SKM-1 treated with dmso at 0.1 percent for 144 hours (cell line): ENCODE data around the gene MICAL3.
"Not testable (repeated sequence)": the region's sequence is repeated elsewhere in the genome, so short reads cannot be mapped to it uniquely, and the experiment has no call there.

Source experiments
- DNase-seq: peaks from one replicate; lab custom pipeline; 2025; ENCODE audit not compliant: unreplicated experiment; lab: John Stamatoyannopoulos, UW

Gene MICAL3

DNA sequence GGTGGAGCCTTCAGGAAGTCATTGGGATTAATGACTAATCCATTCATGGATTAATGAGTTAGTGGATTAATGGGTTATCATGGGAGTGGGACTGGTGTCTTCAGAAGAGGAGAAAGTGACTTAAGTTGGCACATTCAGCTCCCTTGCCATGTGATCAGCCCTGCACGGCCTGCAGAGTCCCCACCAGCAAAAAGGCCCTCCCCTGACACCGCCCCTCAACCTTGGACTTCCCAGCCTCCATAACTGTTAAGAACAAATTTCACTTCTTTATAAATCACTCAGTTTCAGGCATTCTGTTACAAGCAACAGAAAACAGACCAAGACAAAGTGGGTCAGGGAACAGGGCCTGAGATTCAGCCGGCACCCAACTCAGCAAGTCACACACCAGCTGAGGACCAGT is 85.3 kb downstream of the MICAL3 start:
- no peak for DNase-seq

DNA sequence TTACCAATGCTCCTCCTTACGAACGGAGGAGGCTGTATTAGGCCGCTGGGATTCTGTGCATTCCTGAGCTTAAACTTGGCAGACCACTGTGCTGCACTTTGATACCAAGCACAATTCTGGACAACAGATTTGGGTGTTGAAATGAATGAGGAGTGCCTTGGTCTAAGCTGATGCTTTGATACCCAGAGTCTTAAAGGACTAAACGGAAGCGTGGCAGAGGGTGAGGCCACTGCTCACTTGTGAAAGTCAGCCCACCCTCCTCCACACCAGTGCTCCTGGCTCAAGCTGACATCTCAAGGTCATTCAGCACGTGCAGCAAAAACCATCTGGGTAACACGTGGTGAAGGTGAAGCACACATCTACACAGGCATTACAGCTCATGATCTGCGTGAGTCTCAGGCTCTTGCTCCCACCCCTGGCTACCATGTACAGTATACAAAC is 85.9 kb downstream of the MICAL3 start:
- DNase-seq: no peak

DNA sequence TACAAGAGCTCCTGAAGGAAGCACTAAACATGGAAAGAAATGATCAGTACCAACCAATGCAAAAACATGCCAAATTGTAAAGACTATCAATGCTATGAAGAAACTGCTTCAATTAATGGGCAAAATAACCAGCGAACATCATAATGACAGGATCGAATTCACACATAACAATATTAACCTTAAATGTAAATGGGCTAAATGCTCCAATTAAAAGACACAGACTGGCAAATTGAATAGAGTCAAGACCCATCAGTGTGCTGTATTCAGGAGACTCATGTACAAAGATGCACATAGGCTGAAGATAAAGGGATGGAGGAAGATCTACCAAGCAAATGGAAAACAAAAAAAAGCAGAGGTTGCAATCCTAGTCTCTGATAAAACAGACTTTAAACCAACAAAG is 91.9 kb downstream of the MICAL3 start:
- not testable (repeated sequence) for DNase-seq

DNA sequence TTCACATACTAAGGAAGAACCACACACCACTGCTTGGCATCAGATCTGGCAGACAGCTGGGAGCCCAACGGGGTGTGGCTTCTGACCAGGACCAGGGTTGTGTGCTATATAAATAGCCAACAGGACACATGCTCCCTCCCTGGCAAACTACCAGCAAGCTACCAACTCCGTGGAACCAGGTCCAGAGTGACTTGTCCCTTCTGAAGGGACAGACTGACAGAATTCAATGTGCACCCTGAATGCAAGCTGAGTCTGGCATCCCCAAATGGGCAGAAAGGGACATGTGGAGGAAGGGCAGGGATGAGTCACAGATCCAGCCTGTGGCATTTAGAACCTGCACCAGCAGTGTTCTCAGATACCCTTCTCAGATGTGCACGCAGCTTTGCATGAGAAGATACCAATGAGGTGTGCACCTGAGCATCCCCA is 92.9 kb downstream of the MICAL3 start:
- DNase-seq: no peak

DNA sequence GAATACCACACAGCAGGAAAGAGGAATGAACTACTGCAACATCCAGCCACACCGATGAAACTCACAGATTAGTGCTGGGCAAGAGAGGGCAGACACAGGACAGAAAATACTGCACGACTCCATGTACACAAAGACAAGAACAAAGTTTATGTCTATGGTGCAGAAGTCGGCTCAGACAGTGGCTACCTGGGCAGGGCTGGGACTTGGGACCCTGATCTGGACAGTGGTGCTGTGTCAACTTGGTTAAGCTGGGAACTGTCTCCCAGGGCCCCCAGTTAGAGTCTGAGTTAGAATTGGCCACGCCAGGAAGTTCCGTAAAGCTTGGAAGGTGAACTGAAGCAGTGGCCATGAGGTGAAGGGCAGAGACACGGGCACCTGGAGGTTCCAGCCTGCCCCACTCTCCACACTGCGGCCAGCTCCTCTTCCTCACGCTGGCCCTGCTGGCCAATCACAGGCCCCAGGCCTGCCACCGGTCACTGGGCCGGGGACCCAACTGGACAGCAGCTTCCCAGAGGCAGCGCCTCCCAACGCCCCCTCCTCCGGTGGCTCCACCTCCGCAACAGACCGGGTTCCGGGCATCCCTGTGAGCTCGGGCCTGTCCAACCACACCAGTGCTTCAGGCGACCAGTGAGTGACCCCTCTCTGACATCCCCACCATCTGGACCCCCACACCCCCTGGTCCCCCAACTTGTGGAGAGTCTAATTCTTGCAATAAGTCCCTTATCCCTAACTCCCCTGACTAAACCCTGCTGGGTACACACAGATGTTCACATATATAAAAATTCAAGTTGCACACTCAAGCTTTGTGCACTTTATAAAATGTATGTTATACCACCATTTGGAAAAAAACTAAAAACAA is 93.7 kb downstream of the MICAL3 start:
- no peak for DNase-seq

DNA sequence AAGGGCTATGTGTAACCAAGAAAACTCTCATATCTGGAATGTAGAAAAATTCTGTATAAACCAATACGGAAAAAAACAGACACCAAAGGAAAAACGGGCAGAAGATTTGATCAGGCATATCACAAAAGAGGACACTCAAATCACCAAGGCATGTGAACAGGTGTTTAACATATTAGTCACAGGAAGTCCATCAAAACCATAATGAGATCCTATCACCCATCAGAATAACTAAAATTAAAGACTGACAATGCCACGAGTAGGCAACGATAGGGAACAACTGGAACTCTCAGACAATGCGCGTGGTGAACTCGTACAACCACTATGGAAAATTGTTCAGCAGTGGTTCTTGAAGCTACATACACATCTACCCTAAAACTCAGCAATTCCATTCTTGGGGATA is 94.5 kb downstream of the MICAL3 start:
- no peak for DNase-seq

DNA sequence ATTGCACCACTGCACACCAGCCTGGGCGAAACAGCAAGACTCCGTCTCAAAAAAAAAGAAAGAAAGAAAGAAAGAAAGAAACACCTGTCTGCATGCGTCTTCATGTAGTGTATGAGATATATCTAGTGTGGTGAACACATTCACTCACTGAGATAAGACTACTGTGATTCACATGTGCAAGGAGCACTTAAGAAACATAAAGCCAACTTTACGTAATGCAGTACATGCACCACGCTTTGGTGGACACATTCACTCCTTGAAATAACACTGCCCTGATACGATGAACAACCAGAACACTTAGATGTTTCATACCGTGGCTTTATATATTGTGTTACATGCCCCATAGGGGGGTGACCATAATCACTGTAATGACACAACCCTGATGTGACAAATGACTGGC is 96.0 kb downstream of the MICAL3 start:
- no peak for DNase-seq

DNA sequence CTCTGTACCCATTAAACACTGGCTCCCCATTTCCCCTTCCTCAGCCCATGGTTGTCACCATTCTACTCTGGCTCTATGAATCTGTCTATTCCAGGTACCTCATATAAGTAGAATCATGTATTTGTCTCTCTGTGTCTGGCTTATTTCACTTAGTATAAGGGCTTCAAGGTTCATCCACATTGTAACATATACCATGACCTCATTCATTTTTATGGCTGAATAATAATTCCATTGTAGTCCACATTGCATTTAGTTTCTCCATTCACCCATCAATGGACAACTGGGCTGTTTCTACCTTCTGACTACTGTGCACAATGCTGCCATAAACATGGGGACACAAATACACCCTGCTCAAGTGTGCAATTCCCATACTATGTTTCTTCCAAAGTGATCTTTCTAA is 97.3 kb downstream of the MICAL3 start:
- no peak for DNase-seq

DNA sequence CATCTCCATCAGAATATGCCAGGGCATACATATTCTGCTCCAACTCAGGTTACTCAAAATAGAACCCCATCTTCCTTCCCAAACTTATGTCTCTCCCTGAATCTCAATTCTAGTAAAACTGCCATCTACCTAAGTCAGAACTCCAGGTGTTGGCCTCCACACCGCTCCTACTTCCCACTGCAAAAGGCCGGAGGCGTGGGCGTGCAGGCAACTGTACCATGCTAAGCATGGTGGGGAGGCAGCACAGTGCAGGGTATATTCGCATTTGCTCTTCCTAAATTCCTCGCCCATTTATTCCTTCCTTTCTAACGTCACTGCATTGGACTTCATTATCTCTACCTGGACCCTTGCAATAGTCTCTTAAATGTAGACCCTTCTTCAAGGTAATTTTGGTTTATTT is 97.8 kb downstream of the MICAL3 start:
- DNase-seq: no peak

DNA sequence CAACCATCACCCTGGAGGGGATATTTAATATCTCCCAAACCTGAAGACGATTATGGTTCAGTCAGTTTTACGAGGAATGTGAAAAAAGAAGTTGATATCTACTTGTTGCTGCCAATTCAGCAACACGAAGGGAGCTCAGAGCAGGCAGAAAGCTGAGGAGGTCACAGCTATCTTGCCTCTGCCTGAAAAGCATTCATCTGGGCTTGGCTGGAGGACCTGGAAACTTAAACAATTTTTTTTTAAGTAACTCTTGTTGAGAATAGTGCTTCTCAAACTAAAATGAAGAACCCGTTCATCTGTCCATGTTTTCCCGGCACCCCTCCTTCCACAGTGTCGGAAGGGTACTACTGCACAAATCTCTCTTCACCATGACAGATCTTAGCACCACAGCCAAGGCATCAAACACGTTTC is 98.9 kb downstream of the MICAL3 start:
- DNase-seq: no peak

DNA sequence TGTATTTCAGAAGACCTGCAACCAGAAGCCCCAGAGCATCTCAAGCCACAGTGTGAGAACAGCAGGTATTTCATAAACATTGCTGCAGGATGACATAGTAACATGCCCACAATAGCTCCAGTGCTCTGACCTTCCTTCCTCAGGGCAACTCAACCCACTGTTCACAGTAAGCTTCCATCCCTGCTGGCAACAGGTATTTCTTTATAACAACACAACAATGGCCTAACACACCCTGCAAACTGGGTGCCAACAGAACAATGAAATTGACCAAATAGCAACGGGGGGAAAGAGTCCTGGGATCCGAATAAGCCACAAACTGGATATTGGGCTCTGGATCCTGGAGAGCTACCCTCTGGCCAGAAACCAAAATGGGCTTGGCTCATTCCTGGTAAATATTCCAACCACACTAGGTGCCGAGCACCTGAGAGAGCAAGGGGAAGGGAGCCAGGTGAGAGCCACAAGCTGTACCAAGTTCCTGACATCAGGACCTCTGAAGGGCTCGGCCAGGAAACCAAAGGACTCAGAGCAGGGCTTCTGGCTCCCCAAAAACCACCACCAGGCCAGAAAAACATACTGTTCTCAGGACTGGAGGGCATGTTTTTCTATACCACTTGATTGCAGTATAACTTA is 99.5 kb downstream of the MICAL3 start:
- no peak for DNase-seq

DNA sequence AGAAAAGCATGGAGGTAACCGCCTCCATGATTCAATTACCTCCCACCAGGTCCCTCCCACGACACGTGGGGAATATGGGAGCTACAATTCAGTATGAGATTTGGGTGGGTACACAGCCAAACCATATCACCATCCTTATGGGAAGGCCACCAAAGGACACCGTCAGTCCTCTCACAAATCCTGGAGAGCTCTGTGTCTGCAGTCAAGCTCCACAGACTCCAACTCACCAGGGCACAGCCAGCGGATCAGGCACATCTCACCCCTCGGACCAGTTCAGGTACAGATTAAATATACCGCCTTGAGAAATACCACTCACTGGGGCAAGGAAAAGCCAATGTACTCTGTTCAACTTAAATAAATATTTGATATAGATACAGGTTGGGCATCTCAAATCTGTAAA is 100.3 kb downstream of the MICAL3 start:
- no peak for DNase-seq

DNA sequence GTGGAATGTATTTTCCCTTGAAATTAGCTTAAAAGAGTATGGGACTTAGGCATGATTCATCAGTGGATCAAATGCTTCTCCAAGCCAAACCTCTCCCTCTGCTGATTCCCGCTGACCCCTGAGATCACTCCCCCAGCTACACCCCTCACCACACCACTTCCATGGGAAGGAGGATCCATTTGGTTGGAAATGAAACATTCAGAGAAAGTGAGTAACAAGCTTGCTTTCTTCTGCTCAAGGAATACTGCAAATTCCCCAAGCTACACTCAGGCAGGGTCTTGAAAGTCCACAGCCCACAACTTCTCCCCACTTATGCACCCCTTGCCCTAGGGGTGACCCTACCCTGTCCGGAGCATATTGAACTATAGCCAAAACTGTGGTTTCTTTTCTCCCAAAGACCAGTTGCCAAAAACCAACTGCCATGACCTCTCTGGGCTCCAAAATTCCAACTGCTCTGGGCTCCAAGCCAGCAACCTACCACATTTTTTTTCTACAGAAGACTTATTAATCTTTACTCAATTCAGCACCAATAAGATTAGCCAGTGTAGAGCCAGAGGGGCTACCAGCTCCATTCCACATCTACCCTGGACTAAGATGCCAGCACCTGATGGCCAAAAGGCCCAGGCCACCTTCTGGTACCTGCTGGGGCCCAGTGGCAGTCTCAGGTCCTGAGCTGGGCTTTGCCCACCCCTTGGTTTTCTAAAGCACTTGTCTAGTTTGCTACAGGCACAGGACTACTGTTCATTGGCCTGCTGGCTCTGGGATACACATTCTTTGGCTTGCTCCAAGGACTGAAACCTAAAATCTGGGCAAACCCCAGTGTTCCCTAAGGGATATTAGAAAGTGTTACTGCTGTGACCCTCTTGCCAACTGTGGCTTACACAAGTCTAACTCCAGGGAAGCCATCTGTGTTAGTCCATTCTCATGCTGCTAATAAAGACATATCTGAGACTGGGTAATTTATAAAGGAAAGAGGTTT is 101.1 kb downstream of the MICAL3 start:
- DNase-seq: no peak

DNA sequence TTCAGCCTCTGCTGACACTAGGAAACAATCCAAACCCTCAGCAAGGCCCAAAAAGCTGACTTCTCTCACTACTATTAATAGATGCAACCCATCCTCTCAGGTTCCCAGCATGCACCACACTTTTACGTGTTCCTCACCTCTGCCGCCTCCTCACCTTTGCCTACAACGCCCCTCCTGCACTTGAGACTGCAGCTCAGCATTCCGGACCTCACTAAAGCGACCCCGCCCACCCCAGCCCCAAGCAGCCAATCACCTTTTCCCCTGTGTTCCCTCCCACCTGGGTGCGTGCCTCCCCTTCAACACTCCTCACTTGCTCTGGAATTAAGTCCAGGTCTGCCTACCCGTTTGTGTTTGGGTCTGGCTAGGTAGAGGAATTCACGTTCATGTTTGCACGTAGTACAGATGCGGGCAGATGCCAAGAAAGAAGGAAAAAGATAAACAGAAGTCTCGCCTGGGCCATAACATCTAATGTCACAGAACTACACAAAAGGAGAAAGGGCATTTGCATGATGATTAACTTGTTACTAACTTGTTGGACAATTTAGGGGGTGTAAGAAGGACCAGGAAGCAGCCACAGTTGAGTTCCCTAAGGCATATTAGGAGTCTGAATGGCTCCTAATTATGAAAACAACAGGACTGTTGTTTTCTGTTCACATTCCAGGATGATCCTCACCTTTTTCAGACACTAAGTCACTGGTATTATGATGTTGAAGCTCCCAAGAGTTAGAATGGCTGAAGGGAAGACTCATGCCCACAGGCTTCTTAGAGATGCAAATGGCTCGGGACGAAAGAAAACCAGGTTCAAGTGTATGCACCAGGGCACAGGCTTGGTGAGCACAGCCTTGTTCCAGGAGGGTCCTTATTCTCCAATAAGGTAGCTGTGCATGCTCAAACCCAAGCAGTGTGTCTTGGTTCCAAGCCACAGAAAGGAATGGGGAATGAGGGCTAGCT is 102.2 kb downstream of the MICAL3 start:
- DNase-seq: no peak

DNA sequence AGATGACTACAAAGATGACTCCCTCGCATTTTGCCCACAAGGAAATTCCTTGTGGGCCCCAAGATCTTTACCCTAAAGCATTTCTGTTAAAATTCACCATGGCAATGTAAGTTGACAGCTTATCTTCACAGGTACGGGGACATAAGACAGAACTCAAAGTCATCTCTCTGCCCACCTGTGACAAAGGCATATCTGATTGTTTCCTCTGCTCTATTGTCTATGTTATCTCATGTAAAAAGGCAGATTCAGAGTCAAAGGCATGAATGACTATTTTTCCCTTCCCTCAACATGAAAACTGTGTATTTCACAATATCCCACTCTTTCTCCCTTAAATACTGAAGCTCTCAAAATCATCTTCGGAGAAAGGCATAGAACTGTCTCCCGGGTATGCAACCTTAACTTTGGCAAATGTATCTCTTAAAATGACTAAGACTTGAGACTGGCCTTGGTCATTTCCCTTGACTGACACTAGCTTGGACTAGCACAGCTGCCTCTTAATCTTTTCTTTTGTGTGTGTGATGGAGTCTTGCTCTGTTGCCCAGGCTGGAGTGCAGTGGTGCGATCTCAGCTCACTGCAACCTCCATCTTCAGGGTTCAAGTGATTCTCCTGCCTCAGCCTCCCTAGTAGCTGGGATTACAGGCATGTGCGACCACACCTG is 103.2 kb downstream of the MICAL3 start:
- DNase-seq: no peak

DNA sequence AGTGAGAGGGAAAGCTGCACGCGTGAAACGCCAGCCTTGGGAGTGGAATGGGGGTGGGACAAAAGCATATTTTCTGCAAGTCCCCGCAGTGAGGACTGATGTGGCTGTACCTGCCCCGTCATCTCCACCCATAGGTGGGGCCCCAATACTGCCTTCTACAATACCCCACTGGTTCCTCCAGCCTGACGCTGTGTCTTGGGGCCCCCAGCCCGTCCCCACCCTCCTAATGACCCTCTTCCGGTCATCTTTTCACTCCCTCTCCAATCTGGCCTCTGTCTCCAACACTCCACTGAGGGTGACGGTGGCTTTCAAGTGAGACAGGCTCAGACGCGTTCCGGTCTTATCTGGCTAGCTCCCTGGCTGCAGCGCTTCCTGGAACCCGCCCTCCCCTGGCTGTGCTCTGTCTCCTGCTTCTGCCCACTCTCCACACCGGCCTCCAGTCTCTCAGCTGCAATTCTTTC is 104.2 kb downstream of the MICAL3 start:
- DNase-seq: no peak

DNA sequence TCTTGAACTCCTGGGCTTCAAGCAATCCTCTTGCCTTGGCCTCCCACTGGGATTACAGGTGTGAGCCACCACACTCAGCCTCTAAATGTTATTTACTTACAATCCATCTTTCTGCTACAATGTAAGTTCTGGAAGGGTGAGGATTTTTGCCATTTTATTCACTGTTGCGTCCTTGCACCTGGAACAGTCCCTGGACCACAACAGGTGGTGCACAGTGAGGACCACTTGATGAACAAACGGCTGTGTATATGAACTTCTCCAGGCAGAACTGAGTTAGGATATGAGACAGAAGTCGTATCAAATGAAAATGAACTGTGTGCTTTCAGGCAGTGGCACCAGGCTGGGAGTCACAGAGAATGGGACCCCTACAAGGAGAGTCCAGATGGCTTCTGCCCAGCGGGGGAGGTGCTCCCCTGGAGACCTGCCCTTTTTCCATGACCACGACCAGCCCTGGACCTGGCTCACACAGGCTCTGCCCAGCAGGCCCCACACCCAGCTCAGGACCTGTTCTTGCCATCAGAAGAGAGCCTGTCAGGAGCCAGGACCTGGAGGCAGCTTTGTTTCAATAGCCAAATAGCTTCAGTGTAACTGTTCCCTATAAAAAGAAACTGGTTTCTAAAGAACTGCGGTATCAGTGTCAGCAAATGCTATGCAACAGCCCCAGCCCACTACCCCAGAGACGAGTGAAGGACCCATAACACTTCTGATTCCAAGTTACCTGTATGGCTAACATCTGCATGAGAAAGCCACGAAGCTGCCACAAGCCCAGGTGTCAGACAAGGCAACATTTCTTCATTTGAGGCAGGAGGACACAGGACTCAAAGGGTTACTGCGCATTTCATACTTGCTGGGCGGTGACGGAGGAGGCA is 104.9 kb downstream of the MICAL3 start:
- DNase-seq: no peak

DNA sequence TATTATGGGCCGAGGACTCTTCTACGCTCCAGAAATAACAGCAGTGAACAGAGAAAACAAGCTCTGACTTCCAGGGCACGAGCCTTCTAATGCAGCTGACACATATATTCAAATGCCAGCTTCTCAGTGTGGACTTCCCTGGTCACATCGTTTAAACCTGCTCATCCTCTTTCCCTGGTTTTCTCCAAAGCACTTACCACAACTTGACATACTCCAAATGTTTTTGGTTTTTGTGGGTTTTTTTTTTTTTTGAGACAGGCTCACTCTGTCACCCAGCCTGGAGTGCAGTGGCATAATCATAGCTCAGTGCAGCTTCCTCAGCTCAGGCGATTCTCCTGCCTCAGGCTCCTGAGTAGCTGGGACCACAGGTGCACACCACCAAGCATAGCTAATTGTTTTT is 105.5 kb downstream of the MICAL3 start:
- DNase-seq: no peak

DNA sequence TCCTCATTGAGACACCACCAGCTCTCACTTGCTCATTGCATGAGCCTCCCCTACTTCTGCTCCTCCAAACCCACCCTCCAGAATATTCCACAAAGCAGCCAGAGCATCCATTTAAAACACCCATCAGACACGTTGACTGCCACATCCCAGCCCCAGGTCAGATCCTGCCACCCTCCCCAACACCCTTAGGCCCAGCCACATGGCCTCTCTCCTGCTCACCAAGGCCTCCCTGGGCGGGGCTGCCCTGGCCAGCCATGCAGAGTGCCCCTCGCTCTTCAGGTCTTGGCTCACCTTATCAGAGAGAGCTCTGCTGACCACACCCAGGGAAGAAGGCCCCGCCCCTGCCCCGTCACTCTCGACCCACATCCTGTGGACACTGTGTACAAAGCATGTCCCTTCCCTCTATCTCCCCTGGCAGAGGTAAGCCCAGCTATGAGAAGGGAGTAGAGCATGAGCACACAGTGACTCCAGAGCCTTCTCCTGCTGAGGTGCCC is 106.8 kb downstream of the MICAL3 start:
- DNase-seq: no peak
